ENCODE data around the gene SLX4. TPM values are rescaled to one million over a fixed set of nuclear protein-coding genes. Genes with fewer than 3 reads are reported as not detected.

The SLX4 gene
- total RNA-seq, 1 donor from 2014 or later = 14.1 TPM

GRCh38 chr16:3598236-3598635 lies 13.2 kb downstream of the SLX4 start:
- no peak overlapping the region for H3K27ac Mint-ChIP-seq (ENCODE audit: unreplicated experiment)
- no peak for TF ChIP-seq CTCF (IDR thresholded peaks at IDR 0.05; ENCODE audit: partially characterized antibody, unreplicated experiment)
- H3K4me3 Mint-ChIP-seq (ENCODE audit: unreplicated experiment) = no peak overlapping the region
- no peaks in the 10 kb centered on the region for H3K4me1 Mint-ChIP-seq (ENCODE audit: low read depth, unreplicated experiment)
- peaks cover 8% of the 10 kb centered on the region for H3K9me3 Mint-ChIP-seq (ENCODE audit: unreplicated experiment)
- peaks cover 24% of the 10 kb centered on the region for H3K36me3 Mint-ChIP-seq (ENCODE audit: unreplicated experiment)
- no peak for DNase-seq
- no peaks in the 10 kb centered on the region for H3K27me3 Mint-ChIP-seq (ENCODE audit: unreplicated experiment)

- Mint-ChIP-seq H3K27ac (ENCODE audit: unreplicated experiment) (no peak overlapping the region), H3K4me3 (ENCODE audit: unreplicated experiment) (no peak overlapping the region), H3K9me3 (ENCODE audit: unreplicated experiment) (peaks cover 8% of the 10 kb centered on the region), H3K27me3 (ENCODE audit: unreplicated experiment) (no peaks in the 10 kb centered on the region), H3K4me1 (ENCODE audit: low read depth, unreplicated experiment) (no peaks in the 10 kb centered on the region), H3K36me3 (ENCODE audit: unreplicated experiment) (peaks cover 24% of the 10 kb centered on the region)
- no peak for DNase-seq
- TF ChIP-seq CTCF (IDR thresholded peaks at IDR 0.05; ENCODE audit: partially characterized antibody, unreplicated experiment) = no peak
These were observed 13.7 kb downstream of the SLX4 start for GRCh38 chr16:3597676-3598075.

- no peak overlapping the region for H3K27ac Mint-ChIP-seq (ENCODE audit: unreplicated experiment)
- no peak overlapping the region for H3K4me3 Mint-ChIP-seq (ENCODE audit: unreplicated experiment)
- H3K4me1 Mint-ChIP-seq (ENCODE audit: low read depth, unreplicated experiment) = no peaks in the 10 kb centered on the region
- no peaks in the 10 kb centered on the region for H3K27me3 Mint-ChIP-seq (ENCODE audit: unreplicated experiment)
- H3K9me3 Mint-ChIP-seq (ENCODE audit: unreplicated experiment) = peaks cover 8% of the 10 kb centered on the region
- no peak for DNase-seq
- no peak for TF ChIP-seq CTCF (IDR thresholded peaks at IDR 0.05; ENCODE audit: partially characterized antibody, unreplicated experiment)
- peaks cover 24% of the 10 kb centered on the region for H3K36me3 Mint-ChIP-seq (ENCODE audit: unreplicated experiment)
These were observed 14.2 kb downstream of the SLX4 start for GRCh38 chr16:3597226-3597625.

- no peak overlapping the region for H3K4me3 Mint-ChIP-seq (ENCODE audit: unreplicated experiment)
- peaks cover 18% of the 10 kb centered on the region for H3K36me3 Mint-ChIP-seq (ENCODE audit: unreplicated experiment)
- TF ChIP-seq CTCF (IDR thresholded peaks at IDR 0.05; ENCODE audit: partially characterized antibody, unreplicated experiment) = no peak
- no peaks in the 10 kb centered on the region for H3K4me1 Mint-ChIP-seq (ENCODE audit: low read depth, unreplicated experiment)
- DNase-seq = no peak
- no peak overlapping the region for H3K27ac Mint-ChIP-seq (ENCODE audit: unreplicated experiment)
- peaks cover 8% of the 10 kb centered on the region for H3K9me3 Mint-ChIP-seq (ENCODE audit: unreplicated experiment)
- H3K27me3 Mint-ChIP-seq (ENCODE audit: unreplicated experiment) = no peaks in the 10 kb centered on the region
These were observed 15.1 kb downstream of the SLX4 start for GRCh38 chr16:3596101-3596861.

GRCh38 chr16:3595521-3596021 lies 15.8 kb downstream of the SLX4 start:
- DNase-seq = no peak
- no peaks in the 10 kb centered on the region for H3K4me1 Mint-ChIP-seq (ENCODE audit: low read depth, unreplicated experiment)
- peaks cover 8% of the 10 kb centered on the region for H3K9me3 Mint-ChIP-seq (ENCODE audit: unreplicated experiment)
- no peak overlapping the region for H3K4me3 Mint-ChIP-seq (ENCODE audit: unreplicated experiment)
- no peak for TF ChIP-seq CTCF (IDR thresholded peaks at IDR 0.05; ENCODE audit: partially characterized antibody, unreplicated experiment)
- peaks cover 18% of the 10 kb centered on the region for H3K36me3 Mint-ChIP-seq (ENCODE audit: unreplicated experiment)
- H3K27me3 Mint-ChIP-seq (ENCODE audit: unreplicated experiment) = no peaks in the 10 kb centered on the region
- H3K27ac Mint-ChIP-seq (ENCODE audit: unreplicated experiment) = no peak overlapping the region

Data from glutamatergic neuron (in vitro differentiated cells).